ENCODE measurements around the gene INTS7.

The INTS7 gene

GRCh38 chr1:212035123-212035834 lies at the start of gene INTS7, which contains the start of gene DTL:
Gene INTS7, minus strand, starts transcription at chr1:212035557. Its CDS starts 120 bp downstream, at chr1:212035437.
Gene DTL, plus strand, starts transcription at chr1:212035748. Its CDS starts 143 bp downstream, at chr1:212035891.
- DNase-seq = peak; percentile 97 to 99

- DNase-seq = no peak
These were observed 47.5 kb upstream of the INTS7 start for GRCh38 chr1:212082765-212083406.

GRCh38 chr1:212078826-212079225 lies 43.5 kb upstream of the INTS7 start:
- DNase-seq = no peak

- no peak for DNase-seq
These were observed 41.7 kb upstream of the INTS7 start for GRCh38 chr1:212077028-212077427.

GRCh38 chr1:212074856-212075255 lies 39.5 kb upstream of the INTS7 start:
- no peak for DNase-seq

GRCh38 chr1:212074313-212074712 lies 39.0 kb upstream of the INTS7 start:
- no peak for DNase-seq

- no peak for DNase-seq
These were observed 38.1 kb upstream of the INTS7 start for GRCh38 chr1:212073490-212073889.

GRCh38 chr1:212072047-212072446 lies 36.7 kb upstream of the INTS7 start:
- DNase-seq = no peak

- DNase-seq = no peak
These were observed 35.5 kb upstream of the INTS7 start for GRCh38 chr1:212070720-212071302.

GRCh38 chr1:212067787-212068186 lies 32.4 kb upstream of the INTS7 start:
- DNase-seq = no peak

GRCh38 chr1:212062832-212063438 lies 27.6 kb upstream of the INTS7 start:
- no peak for DNase-seq

- no peak for DNase-seq
These were observed 25.5 kb upstream of the INTS7 start for GRCh38 chr1:212060632-212061472.

GRCh38 chr1:212055333-212055732 lies 20.0 kb upstream of the INTS7 start:
- no peak for DNase-seq

- DNase-seq = no peak
These were observed 18.6 kb upstream of the INTS7 start for GRCh38 chr1:212053993-212054392.

GRCh38 chr1:212045981-212046380 lies 10.6 kb upstream of the INTS7 start:
- no peak for DNase-seq

GRCh38 chr1:212044851-212045250 lies 9.5 kb upstream of the INTS7 start:
- no peak for DNase-seq

GRCh38 chr1:212042436-212042835 lies 7.1 kb upstream of the INTS7 start:
- no peak for DNase-seq

GRCh38 chr1:212040629-212041412 lies 5.5 kb upstream of the INTS7 start:
- no peak for DNase-seq

- DNase-seq = no peak
These were observed 4.3 kb upstream of the INTS7 start for GRCh38 chr1:212039622-212040021.

GRCh38 chr1:212037900-212038299 lies 2.5 kb upstream of the INTS7 start:
- no peak for DNase-seq

GRCh38 chr1:212035835-212036605 lies 663 bp upstream of the INTS7 start:
- no peak for DNase-seq
